ENCODE data around the gene FSHR.

FSHR gene

GRCh38 chr2:49028101-49028500, 126.2 kb downstream of the FSHR start:
- Mint-ChIP-seq H3K36me3 (no peaks in the 10 kb centered on the region), H3K27me3 (no peaks in the 10 kb centered on the region), H3K4me1 (no peaks in the 10 kb centered on the region), H3K4me3 (no peak overlapping the region), H3K27ac (no peak overlapping the region), H3K9me3 (no peaks in the 10 kb centered on the region)

GRCh38 chr2:49026706-49027105, 127.6 kb downstream of the FSHR start:
- Mint-ChIP-seq H3K4me3 (no peak overlapping the region), H3K27ac (no peak overlapping the region), H3K4me1 (no peaks in the 10 kb centered on the region), H3K9me3 (no peaks in the 10 kb centered on the region), H3K27me3 (no peaks in the 10 kb centered on the region), H3K36me3 (no peaks in the 10 kb centered on the region)

DNA sequence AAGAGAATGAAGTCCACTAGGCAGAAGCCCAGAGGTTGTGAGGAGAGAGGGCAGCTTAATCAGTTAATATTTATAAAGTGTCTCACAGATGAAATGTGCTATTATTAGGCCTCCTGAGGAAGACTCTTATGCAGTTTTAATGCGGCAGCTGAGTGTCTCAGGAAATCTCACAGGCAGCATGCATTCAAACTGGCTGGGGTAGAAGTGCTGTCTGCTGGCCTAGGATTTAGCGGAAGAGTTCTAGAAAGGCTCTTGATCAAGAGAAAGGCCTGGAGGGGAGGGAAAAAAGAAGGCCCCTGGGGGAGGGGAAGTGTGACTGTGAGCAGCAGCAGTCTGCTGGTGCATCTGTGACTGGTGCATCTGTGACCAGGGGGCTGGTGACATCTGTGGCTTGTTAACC, 133.0 kb downstream of the FSHR start:
- no peaks in the 10 kb centered on the region for H3K9me3 Mint-ChIP-seq
- H3K36me3 Mint-ChIP-seq = no peaks in the 10 kb centered on the region
- H3K4me3 Mint-ChIP-seq = no peak overlapping the region
- H3K4me1 Mint-ChIP-seq = no peaks in the 10 kb centered on the region
- H3K27me3 Mint-ChIP-seq = peaks cover 2% of the 10 kb centered on the region
- H3K27ac Mint-ChIP-seq = no peak overlapping the region

- no peak overlapping the region for H3K4me3 Mint-ChIP-seq
- H3K4me1 Mint-ChIP-seq = no peaks in the 10 kb centered on the region
- H3K27ac Mint-ChIP-seq = no peak overlapping the region
- no peaks in the 10 kb centered on the region for H3K27me3 Mint-ChIP-seq
- peaks cover 10% of the 10 kb centered on the region for H3K9me3 Mint-ChIP-seq
- no peaks in the 10 kb centered on the region for H3K36me3 Mint-ChIP-seq
These were observed 149.1 kb downstream of the FSHR start for GRCh38 chr2:49005261-49005660.

GRCh38 chr2:49004036-49004626, 150.2 kb downstream of the FSHR start:
- H3K27me3 Mint-ChIP-seq = no peaks in the 10 kb centered on the region
- no peaks in the 10 kb centered on the region for H3K4me1 Mint-ChIP-seq

DNA sequence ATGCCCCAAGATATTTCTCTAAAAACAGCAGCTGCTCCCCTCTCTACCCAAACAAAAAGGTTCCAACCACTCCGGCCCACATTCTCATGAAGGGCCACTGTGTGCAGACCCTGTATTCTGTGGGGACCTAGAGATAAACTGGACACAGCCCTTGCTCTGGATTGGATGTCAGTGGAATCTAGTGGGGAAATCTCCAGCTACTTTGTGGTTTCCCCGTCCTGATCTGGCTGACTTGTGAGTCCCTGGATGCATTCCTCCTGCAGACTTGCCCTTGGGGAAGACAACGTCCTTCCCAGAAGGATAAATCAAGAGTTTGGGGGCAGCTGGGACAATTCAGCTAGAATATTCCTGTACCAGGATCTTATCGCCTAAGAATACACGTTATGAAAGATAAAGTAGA, 151.1 kb downstream of the FSHR start:
- Mint-ChIP-seq H3K4me1 (no peaks in the 10 kb centered on the region), H3K27ac (no peak overlapping the region), H3K36me3 (no peaks in the 10 kb centered on the region), H3K27me3 (no peaks in the 10 kb centered on the region), H3K4me3 (no peak overlapping the region), H3K9me3 (peaks cover 10% of the 10 kb centered on the region)

More at GRCh38 chr2:49004036-49004626, 150.2 kb downstream of the FSHR start:
- H3K9me3 Mint-ChIP-seq = peaks cover 10% of the 10 kb centered on the region
- no peak overlapping the region for H3K27ac Mint-ChIP-seq
- H3K4me3 Mint-ChIP-seq = no peak overlapping the region
- no peaks in the 10 kb centered on the region for H3K36me3 Mint-ChIP-seq

DNA sequence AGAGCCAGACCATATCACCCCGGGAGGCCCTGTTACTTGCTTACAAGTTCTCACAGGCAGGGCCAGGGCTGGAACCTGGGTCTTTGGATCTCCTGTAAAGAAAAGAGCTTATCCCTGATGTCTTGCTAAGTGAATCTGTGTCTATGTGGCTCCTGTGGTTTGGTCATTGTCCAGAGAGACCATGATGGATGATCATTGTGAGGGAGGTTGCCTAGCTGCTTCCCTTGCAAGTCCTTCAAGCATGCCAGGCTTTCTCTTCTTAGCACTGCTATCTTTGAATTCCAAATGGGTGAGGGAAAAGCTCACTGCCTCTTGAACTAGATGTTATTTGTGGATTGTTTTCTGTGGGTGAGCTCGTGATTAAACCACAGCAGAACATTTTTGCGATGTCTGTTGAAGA, 151.6 kb downstream of the FSHR start:
- H3K4me1 Mint-ChIP-seq = no peaks in the 10 kb centered on the region
- no peak overlapping the region for H3K4me3 Mint-ChIP-seq
- peaks cover 3% of the 10 kb centered on the region for H3K27me3 Mint-ChIP-seq
- H3K36me3 Mint-ChIP-seq = no peaks in the 10 kb centered on the region
- H3K9me3 Mint-ChIP-seq = peaks cover 10% of the 10 kb centered on the region
- H3K27ac Mint-ChIP-seq = no peak overlapping the region

DNA sequence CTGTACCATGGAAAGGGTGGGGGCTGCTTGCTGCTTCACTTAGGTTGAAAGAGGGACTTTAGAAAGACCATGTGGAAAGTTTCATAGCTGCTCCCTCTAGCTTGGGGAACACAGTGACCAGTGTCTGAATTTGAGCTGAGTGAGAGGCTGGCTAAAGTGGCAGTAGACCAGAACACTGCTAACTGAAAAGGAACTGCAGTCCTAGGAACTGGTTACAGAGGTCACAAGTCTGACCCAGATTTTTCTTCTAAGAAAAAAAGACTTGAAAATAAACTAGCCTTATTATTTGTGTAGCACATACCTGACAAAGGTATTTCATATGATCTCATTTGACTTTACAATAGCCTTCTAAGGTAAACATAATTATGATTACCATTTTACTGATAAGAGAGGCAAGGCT, 153.6 kb downstream of the FSHR start:
- Mint-ChIP-seq H3K27ac (no peak overlapping the region), H3K9me3 (no peaks in the 10 kb centered on the region), H3K27me3 (peaks cover 3% of the 10 kb centered on the region), H3K4me3 (no peak overlapping the region), H3K36me3 (no peaks in the 10 kb centered on the region), H3K4me1 (no peaks in the 10 kb centered on the region)

DNA sequence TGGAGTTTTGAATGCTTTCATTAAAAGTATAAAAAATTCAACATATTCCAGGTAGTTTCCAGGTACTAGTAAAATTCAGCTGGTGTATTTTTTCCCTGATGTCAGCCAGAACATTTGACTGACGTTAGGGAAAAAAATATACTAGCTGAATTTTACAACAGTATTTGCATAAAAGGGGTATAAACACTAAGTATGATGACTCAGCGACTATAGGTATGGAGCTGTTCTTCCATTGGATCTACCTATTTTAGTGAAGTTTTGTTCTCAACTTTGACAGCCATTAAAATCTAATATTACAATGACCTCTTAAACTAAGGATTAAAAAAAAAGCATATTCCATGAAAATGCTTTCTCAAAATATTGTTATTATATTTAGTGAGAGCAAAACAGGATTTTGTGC, 155.9 kb downstream of the FSHR start:
- H3K36me3 Mint-ChIP-seq = no peaks in the 10 kb centered on the region
- no peaks in the 10 kb centered on the region for H3K4me1 Mint-ChIP-seq
- H3K9me3 Mint-ChIP-seq = no peaks in the 10 kb centered on the region
- H3K4me3 Mint-ChIP-seq = no peak overlapping the region
- H3K27ac Mint-ChIP-seq = no peak overlapping the region
- peaks cover 3% of the 10 kb centered on the region for H3K27me3 Mint-ChIP-seq

- Mint-ChIP-seq H3K27ac (no peak overlapping the region), H3K27me3 (peaks cover 3% of the 10 kb centered on the region), H3K9me3 (no peaks in the 10 kb centered on the region), H3K4me1 (no peaks in the 10 kb centered on the region), H3K36me3 (no peaks in the 10 kb centered on the region), H3K4me3 (no peak overlapping the region)
These were observed 160.7 kb downstream of the FSHR start for GRCh38 chr2:48993576-48993975.

- Mint-ChIP-seq H3K9me3 (no peaks in the 10 kb centered on the region), H3K4me1 (no peaks in the 10 kb centered on the region), H3K36me3 (no peaks in the 10 kb centered on the region), H3K27ac (no peak overlapping the region), H3K4me3 (no peak overlapping the region), H3K27me3 (no peaks in the 10 kb centered on the region)
These were observed 162.7 kb downstream of the FSHR start for GRCh38 chr2:48991415-48992131.

- H3K27ac Mint-ChIP-seq = no peak overlapping the region
- H3K4me1 Mint-ChIP-seq = no peaks in the 10 kb centered on the region
- H3K36me3 Mint-ChIP-seq = no peaks in the 10 kb centered on the region
- H3K27me3 Mint-ChIP-seq = no peaks in the 10 kb centered on the region
- no peak overlapping the region for H3K4me3 Mint-ChIP-seq
- H3K9me3 Mint-ChIP-seq = no peaks in the 10 kb centered on the region
These were observed 169.4 kb downstream of the FSHR start for GRCh38 chr2:48984922-48985321.

DNA sequence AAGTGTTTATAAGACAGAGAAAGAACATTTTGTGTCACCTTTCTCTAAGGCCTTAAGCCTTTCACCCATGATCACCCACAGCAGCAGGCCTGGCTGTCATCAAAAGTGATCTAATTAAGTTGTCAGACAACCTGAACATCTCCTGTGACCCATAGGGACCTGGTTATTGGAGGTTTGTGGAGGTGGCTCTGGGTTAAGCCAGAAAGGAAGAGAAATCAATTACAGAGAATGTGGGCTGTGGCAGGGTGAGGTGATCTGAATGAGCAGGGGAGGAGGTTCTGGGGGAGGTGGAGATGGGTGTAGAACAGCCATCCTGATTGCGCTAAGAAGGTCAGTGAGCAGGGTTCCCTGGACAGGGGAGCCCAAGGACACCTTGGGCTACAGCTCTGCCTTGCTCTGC, 170.8 kb downstream of the FSHR start:
- Mint-ChIP-seq H3K27ac (no peak overlapping the region), H3K9me3 (no peaks in the 10 kb centered on the region), H3K4me1 (no peaks in the 10 kb centered on the region), H3K27me3 (no peaks in the 10 kb centered on the region), H3K4me3 (no peak overlapping the region), H3K36me3 (no peaks in the 10 kb centered on the region)

GRCh38 chr2:48982887-48983435, 171.4 kb downstream of the FSHR start:
- no peak overlapping the region for H3K27ac Mint-ChIP-seq
- no peak overlapping the region for H3K4me3 Mint-ChIP-seq
- no peaks in the 10 kb centered on the region for H3K36me3 Mint-ChIP-seq
- no peaks in the 10 kb centered on the region for H3K4me1 Mint-ChIP-seq
- no peaks in the 10 kb centered on the region for H3K9me3 Mint-ChIP-seq
- no peaks in the 10 kb centered on the region for H3K27me3 Mint-ChIP-seq

DNA sequence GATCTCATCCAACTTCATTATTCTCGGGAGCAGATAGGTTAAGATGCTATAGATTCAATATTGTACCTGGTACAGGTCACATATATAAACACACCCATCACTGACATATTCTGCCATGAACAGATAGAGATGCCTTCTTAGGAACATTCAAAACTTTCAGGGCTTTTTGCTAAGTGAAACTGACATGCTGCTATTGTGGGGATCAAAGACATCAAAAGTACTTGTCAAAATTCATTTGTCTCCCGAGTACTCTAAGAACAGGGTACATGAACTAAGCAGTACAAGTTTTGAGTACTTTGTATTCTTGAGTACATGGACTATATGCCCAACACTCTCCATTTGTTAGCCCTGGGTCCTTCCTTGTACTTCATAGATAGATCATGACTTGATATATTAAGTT, 173.5 kb downstream of the FSHR start:
- H3K4me1 Mint-ChIP-seq = no peaks in the 10 kb centered on the region
- no peaks in the 10 kb centered on the region for H3K27me3 Mint-ChIP-seq
- H3K36me3 Mint-ChIP-seq = no peaks in the 10 kb centered on the region
- no peak overlapping the region for H3K4me3 Mint-ChIP-seq
- no peak overlapping the region for H3K27ac Mint-ChIP-seq
- H3K9me3 Mint-ChIP-seq = no peaks in the 10 kb centered on the region

DNA sequence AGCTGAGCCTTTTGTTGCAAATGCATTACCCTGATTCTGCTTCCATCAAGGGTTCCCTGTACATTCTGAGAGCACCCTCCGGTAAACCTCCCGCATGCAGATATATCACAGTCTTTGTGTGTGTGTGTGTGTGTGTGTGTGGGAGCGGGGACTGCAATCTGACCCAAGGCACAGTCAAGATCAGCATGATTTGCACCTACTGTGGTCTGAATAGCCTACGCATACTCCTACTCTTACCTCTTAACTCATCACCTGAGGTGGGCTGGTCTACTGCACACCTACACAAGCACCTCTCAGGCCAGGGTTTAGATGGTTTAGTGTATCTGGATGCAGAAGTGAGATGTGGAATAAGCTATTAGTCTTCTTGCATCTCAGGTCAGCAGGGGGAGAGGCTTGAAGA, 174.6 kb downstream of the FSHR start:
- Mint-ChIP-seq H3K4me3 (no peak overlapping the region), H3K9me3 (no peaks in the 10 kb centered on the region), H3K27ac (no peak overlapping the region), H3K4me1 (no peaks in the 10 kb centered on the region), H3K36me3 (no peaks in the 10 kb centered on the region), H3K27me3 (no peaks in the 10 kb centered on the region)
